ENCODE results near the gene BIRC6.

BIRC6 gene

GRCh38 chr2:32489061-32489460 lies 132.2 kb downstream of the BIRC6 start:
- peak overlapping the region in 3 of 11 experiments; percentile 4 to 88 (median 29); a peak in 3 of 22 replicates for H3K27ac ChIP-seq
- peaks cover 61 to 99% (median 80%) of the 10 kb centered on the region in 11 experiments for H3K36me3 ChIP-seq
- TF ChIP-seq Cebpa-rat (IDR thresholded peaks at IDR 0.05), result no peak

DNA sequence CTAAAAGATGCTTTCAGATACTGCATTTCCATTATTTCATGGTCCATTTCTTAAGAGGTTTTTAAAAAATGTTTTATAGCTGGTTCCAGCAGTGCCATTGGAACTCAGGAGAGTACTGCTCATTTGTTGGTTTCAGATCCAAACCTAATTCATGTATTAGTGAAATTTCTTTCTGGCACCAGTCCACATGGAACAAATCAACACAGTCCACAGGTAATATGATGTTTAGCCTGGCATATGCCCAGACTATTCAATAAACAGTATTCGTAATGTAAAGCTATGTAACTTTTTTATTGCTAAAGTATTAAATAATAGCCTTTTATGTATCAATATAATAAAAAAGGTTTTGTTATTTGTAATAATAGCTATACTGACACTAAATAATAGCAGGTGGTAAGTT lies 134.5 kb downstream of the BIRC6 start:
- H3K9me3 ChIP-seq (replicated peaks in 1 of 11), result no peaks in the 10 kb centered on the region
- H3K36me3 ChIP-seq, result peaks cover 65 to 99% (median 80%) of the 10 kb centered on the region in 11 experiments
- H4K20me1 ChIP-seq, result peaks cover 0 to 4% (median 0%) of the 10 kb centered on the region in 11 experiments; a peak in 2 of 22 replicates
- H3K4me3 ChIP-seq, result no peak overlapping the region
- no peaks in the 10 kb centered on the region for H3K27me3 ChIP-seq
- no peak overlapping the region for H3K27ac ChIP-seq
- no peak overlapping the region for H3K4me2 ChIP-seq
- no peak for TF ChIP-seq Cebpa-rat (IDR thresholded peaks at IDR 0.05)
- peaks cover 0 to 17% (median under 1%) of the 10 kb centered on the region in 10 experiments; a peak in 6 of 20 replicates for H3K4me1 ChIP-seq
- H3K9ac ChIP-seq, result no peak overlapping the region

More at GRCh38 chr2:32489061-32489460, 132.2 kb downstream of the BIRC6 start:
- Histone ChIP-seq H3K9me3 (replicated peaks in 1 of 11) (0 out of 22 replicates have a peak, but pooled peaks cover 0 to 4% (median 0%) of the 10 kb centered on the region in 11 experiments), H3K27me3 (no peaks in the 10 kb centered on the region), H3K9ac (no peak overlapping the region), H3K4me2 (no peak overlapping the region), H4K20me1 (peaks cover 0 to 11% (median 0%) of the 10 kb centered on the region in 11 experiments; a peak in 2 of 22 replicates), H3K4me1 (peaks cover 5 to 40% (median 20%) of the 10 kb centered on the region in 10 experiments; a peak in 18 of 20 replicates), H3K4me3 (no peak overlapping the region)

GRCh38 chr2:32495139-32495538 lies 138.3 kb downstream of the BIRC6 start:
- no peak for TF ChIP-seq Cebpa-rat (IDR thresholded peaks at IDR 0.05)
- Histone ChIP-seq H3K9ac (no peak overlapping the region), H3K27me3 (no peaks in the 10 kb centered on the region), H3K27ac (no peak overlapping the region), H3K4me2 (no peak overlapping the region), H3K4me3 (no peak overlapping the region), H3K4me1 (peaks cover 0 to 19% (median 0%) of the 10 kb centered on the region in 10 experiments; a peak in 1 of 20 replicates), H3K36me3 (peaks cover 69 to 99% (median 81%) of the 10 kb centered on the region in 11 experiments), H4K20me1 (peaks cover 0 to 30% (median 0%) of the 10 kb centered on the region in 11 experiments; a peak in 5 of 22 replicates), H3K9me3 (replicated peaks in 1 of 11) (peaks cover 0 to 4% (median 0%) of the 10 kb centered on the region in 11 experiments; a peak in 3 of 22 replicates)

DNA sequence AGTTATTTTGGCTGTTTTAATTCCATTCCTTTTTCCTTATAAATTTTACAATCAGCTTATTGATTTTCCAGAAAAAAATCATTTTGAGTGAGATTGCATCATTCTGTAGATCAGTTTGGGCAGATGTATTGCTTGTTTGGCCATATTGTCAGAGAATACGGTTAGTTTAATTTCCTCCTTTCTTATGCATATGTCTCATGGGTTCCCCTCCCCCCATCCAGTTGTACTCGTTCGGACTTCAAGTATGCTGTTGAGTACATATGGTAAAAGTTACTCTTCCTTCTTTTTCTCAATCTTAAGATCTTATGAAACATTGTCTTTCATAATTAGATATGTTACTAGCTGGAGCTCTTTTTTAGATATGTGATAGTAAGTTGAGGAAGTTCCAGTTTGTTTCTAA lies 139.8 kb downstream of the BIRC6 start:
- peaks cover 0 to 4% (median 0%) of the 10 kb centered on the region in 11 experiments; a peak in 3 of 22 replicates for H3K9me3 ChIP-seq (replicated peaks in 1 of 11)
- H3K36me3 ChIP-seq, result peaks cover 72 to 99% (median 86%) of the 10 kb centered on the region in 11 experiments
- no peaks in the 10 kb centered on the region for H3K27me3 ChIP-seq
- no peak overlapping the region for H3K9ac ChIP-seq
- H3K27ac ChIP-seq, result peak overlapping the region in 2 of 11 experiments; percentile 3 to 28; a peak in 1 of 22 replicates
- peaks cover 0 to 34% (median 0%) of the 10 kb centered on the region in 11 experiments; a peak in 5 of 22 replicates for H4K20me1 ChIP-seq
- TF ChIP-seq Cebpa-rat (IDR thresholded peaks at IDR 0.05), result no peak
- no peak overlapping the region for H3K4me3 ChIP-seq
- H3K4me2 ChIP-seq, result no peak overlapping the region; a peak in 1 of 22 replicates
- H3K4me1 ChIP-seq, result peaks cover 0 to 19% (median 0%) of the 10 kb centered on the region in 10 experiments; a peak in 1 of 20 replicates

DNA sequence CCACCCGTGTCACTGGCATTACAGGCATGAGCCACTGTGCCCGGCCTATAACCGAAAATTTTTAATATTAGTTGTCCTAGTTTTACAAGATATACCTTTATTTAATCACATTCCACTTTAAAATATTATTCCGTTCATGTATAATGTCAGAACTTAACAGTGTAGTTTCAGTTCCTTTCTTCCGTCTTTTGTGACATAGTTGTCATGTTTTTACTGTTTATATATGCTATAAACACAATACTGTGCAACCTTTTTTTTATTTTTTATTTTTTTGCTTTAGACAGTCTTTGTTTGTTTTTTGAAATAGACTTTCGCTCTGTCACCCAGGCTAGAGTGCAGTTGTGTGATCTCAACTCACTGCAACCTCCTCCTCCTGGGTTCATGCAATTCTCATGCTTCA lies 141.5 kb downstream of the BIRC6 start:
- H4K20me1 ChIP-seq, result peaks cover 0 to 36% (median 0%) of the 10 kb centered on the region in 11 experiments; a peak in 5 of 22 replicates
- no peak overlapping the region for H3K4me3 ChIP-seq
- H3K9ac ChIP-seq, result no peak overlapping the region
- H3K27me3 ChIP-seq, result no peaks in the 10 kb centered on the region
- H3K36me3 ChIP-seq, result peaks cover 85 to 100% (median 93%) of the 10 kb centered on the region in 11 experiments
- peaks cover 0 to 4% (median 0%) of the 10 kb centered on the region in 11 experiments; a peak in 3 of 22 replicates for H3K9me3 ChIP-seq (replicated peaks in 1 of 11)
- H3K4me1 ChIP-seq, result peaks cover 0 to 19% (median 0%) of the 10 kb centered on the region in 10 experiments; a peak in 1 of 20 replicates
- H3K4me2 ChIP-seq, result peak overlapping the region in 1 of 11 experiments; percentile 18; a peak in 1 of 22 replicates
- TF ChIP-seq Cebpa-rat (IDR thresholded peaks at IDR 0.05), result no peak
- peak overlapping the region in 1 of 11 experiments; percentile 17; a peak in 1 of 22 replicates for H3K27ac ChIP-seq

GRCh38 chr2:32502941-32503340 lies 146.1 kb downstream of the BIRC6 start:
- H3K4me3 ChIP-seq, result no peak overlapping the region
- no peak for TF ChIP-seq Cebpa-rat (IDR thresholded peaks at IDR 0.05)
- no peaks in the 10 kb centered on the region for H3K27me3 ChIP-seq
- peaks cover 0 to 55% (median 8%) of the 10 kb centered on the region in 11 experiments; a peak in 8 of 22 replicates for H4K20me1 ChIP-seq
- no peak overlapping the region for H3K4me2 ChIP-seq
- peaks cover 0 to 16% (median 0%) of the 10 kb centered on the region in 10 experiments; a peak in 2 of 20 replicates for H3K4me1 ChIP-seq
- no peak overlapping the region for H3K9ac ChIP-seq
- peaks cover 92 to 100% (median 99%) of the 10 kb centered on the region in 11 experiments for H3K36me3 ChIP-seq
- H3K9me3 ChIP-seq (replicated peaks in 1 of 11), result peaks cover 0 to 3% (median 0%) of the 10 kb centered on the region in 11 experiments; a peak in 3 of 22 replicates
- H3K27ac ChIP-seq, result no peak overlapping the region

DNA sequence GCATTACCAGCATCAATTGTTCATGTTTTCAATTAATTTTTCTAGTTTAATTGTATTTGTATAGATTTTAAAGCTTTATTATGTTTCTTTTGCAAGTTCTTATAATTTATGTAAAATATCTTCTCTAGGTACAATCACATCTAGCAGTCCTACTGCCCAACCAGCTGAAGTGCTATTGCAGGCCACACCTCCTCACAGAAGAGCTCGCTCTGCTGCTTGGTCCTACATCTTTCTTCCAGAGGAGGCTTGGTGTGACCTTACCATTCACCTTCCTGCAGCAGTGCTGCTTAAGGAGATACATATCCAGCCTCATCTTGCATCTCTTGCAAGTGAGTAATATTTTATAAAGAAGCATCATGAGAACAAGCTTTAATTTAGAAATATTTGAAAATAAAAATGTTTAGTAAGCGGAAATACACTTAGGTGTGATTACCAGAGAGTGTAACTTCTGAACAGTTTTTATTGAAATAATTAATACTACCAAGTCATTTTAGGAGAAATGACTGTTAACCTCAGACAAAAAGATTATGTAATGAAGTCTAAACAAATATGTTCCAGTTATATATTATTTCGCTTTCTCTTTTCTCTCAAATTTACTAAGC lies 148.2 kb downstream of the BIRC6 start:
- no peaks in the 10 kb centered on the region for H3K9me3 ChIP-seq (replicated peaks in 1 of 11)
- no peak overlapping the region for H3K4me3 ChIP-seq
- H3K27ac ChIP-seq, result no peak overlapping the region
- H3K4me2 ChIP-seq, result no peak overlapping the region
- H3K36me3 ChIP-seq, result peaks cover 92 to 100% (median 99%) of the 10 kb centered on the region in 11 experiments
- no peak for TF ChIP-seq Cebpa-rat (IDR thresholded peaks at IDR 0.05)
- no peaks in the 10 kb centered on the region for H3K27me3 ChIP-seq
- H3K9ac ChIP-seq, result no peak overlapping the region
- H3K4me1 ChIP-seq, result peaks cover 0 to 8% (median 0%) of the 10 kb centered on the region in 10 experiments; a peak in 2 of 20 replicates
- H4K20me1 ChIP-seq, result peaks cover 0 to 45% (median 5%) of the 10 kb centered on the region in 11 experiments; a peak in 8 of 22 replicates

- H3K4me3 ChIP-seq, result no peak overlapping the region
- no peak for TF ChIP-seq Cebpa-rat (IDR thresholded peaks at IDR 0.05)
Measured at GRCh38 chr2:32506446-32506845, 149.6 kb downstream of the BIRC6 start.

GRCh38 chr2:32514946-32515345 lies 158.1 kb downstream of the BIRC6 start:
- H3K4me1 ChIP-seq, result no peaks in the 10 kb centered on the region
- peaks cover 88 to 99% (median 94%) of the 10 kb centered on the region in 11 experiments for H3K36me3 ChIP-seq

More at GRCh38 chr2:32506446-32506845, 149.6 kb downstream of the BIRC6 start:
- H3K27me3 ChIP-seq, result no peaks in the 10 kb centered on the region
- H4K20me1 ChIP-seq, result peaks cover 0 to 47% (median 5%) of the 10 kb centered on the region in 11 experiments; a peak in 8 of 22 replicates
- H3K27ac ChIP-seq, result no peak overlapping the region
- H3K9me3 ChIP-seq (replicated peaks in 1 of 11), result no peaks in the 10 kb centered on the region
- peaks cover 0 to 8% (median 0%) of the 10 kb centered on the region in 10 experiments; a peak in 2 of 20 replicates for H3K4me1 ChIP-seq
- peaks cover 87 to 100% (median 98%) of the 10 kb centered on the region in 11 experiments for H3K36me3 ChIP-seq
- H3K4me2 ChIP-seq, result no peak overlapping the region
- H3K9ac ChIP-seq, result no peak overlapping the region

More at GRCh38 chr2:32514946-32515345, 158.1 kb downstream of the BIRC6 start:
- H3K4me3 ChIP-seq, result no peak overlapping the region
- no peak overlapping the region for H3K4me2 ChIP-seq
- H3K9ac ChIP-seq, result no peak overlapping the region
- TF ChIP-seq Cebpa-rat (IDR thresholded peaks at IDR 0.05), result no peak
- H4K20me1 ChIP-seq, result peaks cover 0 to 15% (median 0%) of the 10 kb centered on the region in 11 experiments; a peak in 3 of 22 replicates
- no peak overlapping the region for H3K27ac ChIP-seq
- H3K27me3 ChIP-seq, result no peaks in the 10 kb centered on the region
- H3K9me3 ChIP-seq (replicated peaks in 1 of 11), result no peaks in the 10 kb centered on the region
